ENCODE results near the gene GPATCH1. TPM values are rescaled to one million over a fixed set of nuclear protein-coding genes. Genes with fewer than 3 reads are reported as not detected.

The GPATCH1 gene
- total RNA-seq, 4 donors from 2014 or later: under 0.01 to 13.1 (median 7.4) TPM

- no peak overlapping the region for H3K4me3 ChIP-seq
- intact Hi-C loops (cut with DNase I; ENCODE audit: low total_unique reads): no loop called here
- no peaks in the 10 kb centered on the region for H3K36me3 ChIP-seq
- TF ChIP-seq POLR2A (IDR thresholded peaks at IDR 0.05): no peak
- TF ChIP-seq, protein P1, sequence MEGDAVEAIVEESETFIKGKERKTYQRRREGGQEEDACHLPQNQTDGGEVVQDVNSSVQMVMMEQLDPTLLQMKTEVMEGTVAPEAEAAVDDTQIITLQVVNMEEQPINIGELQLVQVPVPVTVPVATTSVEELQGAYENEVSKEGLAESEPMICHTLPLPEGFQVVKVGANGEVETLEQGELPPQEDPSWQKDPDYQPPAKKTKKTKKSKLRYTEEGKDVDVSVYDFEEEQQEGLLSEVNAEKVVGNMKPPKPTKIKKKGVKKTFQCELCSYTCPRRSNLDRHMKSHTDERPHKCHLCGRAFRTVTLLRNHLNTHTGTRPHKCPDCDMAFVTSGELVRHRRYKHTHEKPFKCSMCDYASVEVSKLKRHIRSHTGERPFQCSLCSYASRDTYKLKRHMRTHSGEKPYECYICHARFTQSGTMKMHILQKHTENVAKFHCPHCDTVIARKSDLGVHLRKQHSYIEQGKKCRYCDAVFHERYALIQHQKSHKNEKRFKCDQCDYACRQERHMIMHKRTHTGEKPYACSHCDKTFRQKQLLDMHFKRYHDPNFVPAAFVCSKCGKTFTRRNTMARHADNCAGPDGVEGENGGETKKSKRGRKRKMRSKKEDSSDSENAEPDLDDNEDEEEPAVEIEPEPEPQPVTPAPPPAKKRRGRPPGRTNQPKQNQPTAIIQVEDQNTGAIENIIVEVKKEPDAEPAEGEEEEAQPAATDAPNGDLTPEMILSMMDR (IDR thresholded peaks at IDR 0.05): no peak
- H3K4me1 ChIP-seq: no peaks in the 10 kb centered on the region
- no peak for DNase-seq
- no peaks in the 10 kb centered on the region for H3K9me3 ChIP-seq
- no peaks in the 10 kb centered on the region for H3K27me3 ChIP-seq
- H3K27ac ChIP-seq: no peak overlapping the region
Observed at GRCh38 chr19:33167438-33167837, 86.5 kb downstream of the GPATCH1 start.

- Histone ChIP-seq H3K27me3 (no peaks in the 10 kb centered on the region), H3K4me3 (no peak overlapping the region), H3K36me3 (no peaks in the 10 kb centered on the region), H3K4me1 (no peaks in the 10 kb centered on the region), H3K9me3 (no peaks in the 10 kb centered on the region), H3K27ac (no peak overlapping the region)
- no peak for DNase-seq
- TF ChIP-seq, protein P1 (IDR thresholded peaks at IDR 0.05): no peak
- no peak for TF ChIP-seq POLR2A (IDR thresholded peaks at IDR 0.05)
- intact Hi-C loops (cut with DNase I; ENCODE audit: low total_unique reads): no loop called here
Observed at GRCh38 chr19:33168528-33168927, 87.5 kb downstream of the GPATCH1 start.

DNA sequence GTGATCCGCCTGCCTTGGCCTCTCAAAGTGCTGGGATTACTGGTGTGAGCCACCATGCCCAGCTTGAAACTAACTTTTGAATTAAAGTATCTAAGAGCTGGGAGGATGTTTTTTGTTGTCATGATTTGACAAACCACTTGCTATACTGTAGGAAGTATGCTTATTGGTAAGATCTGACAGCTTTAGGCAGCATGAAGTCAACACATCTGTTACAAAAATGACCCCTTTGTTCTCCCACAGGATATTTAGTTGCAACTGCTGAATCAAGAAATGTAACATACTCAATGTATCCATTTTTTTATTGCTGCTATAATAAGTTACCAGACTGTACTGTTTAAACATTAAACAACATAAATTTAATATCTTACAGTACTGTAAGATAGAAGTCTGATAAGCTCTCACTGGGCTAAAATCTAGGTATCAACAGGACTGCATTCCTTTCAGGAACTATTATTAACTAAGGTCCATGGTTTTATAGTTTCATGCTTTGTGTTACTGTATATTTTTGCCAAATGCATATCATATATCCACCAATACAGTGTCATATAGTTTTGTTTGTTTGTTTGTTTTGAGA, 90.3 kb downstream of the GPATCH1 start:
- H3K4me1 ChIP-seq: peaks cover 0 to 10% of the 10 kb centered on the region in 2 donors
- no peaks in the 10 kb centered on the region for H3K27me3 ChIP-seq
- no peaks in the 10 kb centered on the region for H3K9me3 ChIP-seq
- H3K27ac ChIP-seq: no peak overlapping the region
- no peak for DNase-seq
- TF ChIP-seq, protein P1 (IDR thresholded peaks at IDR 0.05): no peak
- no peak for TF ChIP-seq POLR2A (IDR thresholded peaks at IDR 0.05)
- no peaks in the 10 kb centered on the region for H3K36me3 ChIP-seq
- intact Hi-C loops (cut with DNase I; ENCODE audit: low total_unique reads): no loop called here
- H3K4me3 ChIP-seq: no peak overlapping the region

- H3K27me3 ChIP-seq: no peaks in the 10 kb centered on the region
- no peak for TF ChIP-seq POLR2A (IDR thresholded peaks at IDR 0.05)
- TF ChIP-seq, protein P1 (IDR thresholded peaks at IDR 0.05): no peak
- intact Hi-C loops (cut with DNase I; ENCODE audit: low total_unique reads): no loop called here
- H3K36me3 ChIP-seq: no peaks in the 10 kb centered on the region
- no peaks in the 10 kb centered on the region for H3K9me3 ChIP-seq
- peaks cover 0 to 10% of the 10 kb centered on the region in 2 donors for H3K4me1 ChIP-seq
- H3K27ac ChIP-seq: no peak overlapping the region
- no peak for DNase-seq
- H3K4me3 ChIP-seq: no peak overlapping the region
Observed at GRCh38 chr19:33171916-33172359, 91.0 kb downstream of the GPATCH1 start.

- Histone ChIP-seq H3K36me3 (no peaks in the 10 kb centered on the region), H3K27me3 (no peaks in the 10 kb centered on the region), H3K27ac (no peak overlapping the region), H3K9me3 (no peaks in the 10 kb centered on the region), H3K4me1 (peaks cover 0 to 17% of the 10 kb centered on the region in 2 donors), H3K4me3 (no peak overlapping the region)
- no peak for DNase-seq
- intact Hi-C loops (cut with DNase I; ENCODE audit: low total_unique reads): no loop called here
- TF ChIP-seq, protein P1 (IDR thresholded peaks at IDR 0.05): no peak
- no peak for TF ChIP-seq POLR2A (IDR thresholded peaks at IDR 0.05)
Observed at GRCh38 chr19:33174186-33174585, 93.2 kb downstream of the GPATCH1 start.

Data from uterus (tissue), 4 donors.